Caco-2 (cell line): ENCODE results near the gene PDE4D. TPM values are rescaled to one million over a fixed set of nuclear protein-coding genes. Genes with fewer than 3 reads are reported as not detected.

ENCODE experiments used
- BruUV-seq: library from RNA; stranded (reverse); fragments of 400-500 nt; replicated peaks from 2 replicates; lab custom pipeline; 2021; lab: Mats Ljungman, UMichigan
- CTCF ChIA-PET: fragments of 300-600 bp; sonication (Branson Sonifier 250); formaldehyde crosslinking; loops from one replicate; lab custom pipeline; 2022; ENCODE audit warnings: antibody characterized with exemption; lab: Charles Lee
- POLR2A ChIA-PET: fragments of 300-600 bp; sonication (Branson Sonifier 250); formaldehyde crosslinking; loops from one replicate; lab custom pipeline; 2022; ENCODE audit warnings: antibody characterized with exemption; lab: Charles Lee
- DNase-seq, 2 experiments: peaks; one replicate each; pipeline versions ENCODE4 v3.0.0 to v3.0.0-alpha.2; 2020 to 2022
- H3K27me3 ChIP-seq: replicated peaks from 2 replicates; pipeline ENCODE4 v1.6.0; 2011; ENCODE audit warnings: low read length; ENCODE audit not compliant: control insufficient read depth, insufficient read depth
- H3K36me3 ChIP-seq: 2 replicates; pipeline ENCODE4 v1.5.1; 2011; ENCODE audit warnings: low read length; ENCODE audit not compliant: control insufficient read depth, insufficient read depth
- H3K4me1 ChIP-seq: fragments of 250-450 bp; sonication (Bioruptor Pico); 2 replicates; pipeline ENCODE4 v1.5.1; 2020; ENCODE audit warnings: mild to moderate bottlenecking
- H3K4me3 ChIP-seq: 2 replicates; pipeline ENCODE4 v1.5.1; 2011; ENCODE audit warnings: low read depth, mild to moderate bottlenecking, control low read depth, low read length
- H3K9me3 ChIP-seq: fragments of 250-450 bp; sonication (Bioruptor Pico); 2 replicates; pipeline ENCODE4 v1.5.1; 2020; ENCODE audit warnings: mild to moderate bottlenecking, moderate library complexity
- H3K27ac Mint-ChIP-seq: one replicate; pipeline ENCODE4 v1.8.0; 2022; ENCODE audit warnings: mixed read lengths; ENCODE audit not compliant: unreplicated experiment
- H3K27me3 Mint-ChIP-seq: one replicate; pipeline ENCODE4 v1.8.0; 2022; ENCODE audit warnings: mixed read lengths; ENCODE audit not compliant: insufficient read depth, unreplicated experiment
- H3K36me3 Mint-ChIP-seq: one replicate; pipeline ENCODE4 v1.8.0; 2022; ENCODE audit warnings: mild to moderate bottlenecking, mixed read lengths; ENCODE audit not compliant: insufficient read depth, unreplicated experiment
- H3K4me1 Mint-ChIP-seq: one replicate; pipeline ENCODE4 v1.8.0; 2022; ENCODE audit warnings: low read depth, mixed read lengths; ENCODE audit not compliant: unreplicated experiment
- H3K4me3 Mint-ChIP-seq: one replicate; pipeline ENCODE4 v1.8.0; 2022; ENCODE audit warnings: mild to moderate bottlenecking, moderate library complexity, mixed read lengths; ENCODE audit not compliant: unreplicated experiment
- H3K9me3 Mint-ChIP-seq: one replicate; pipeline ENCODE4 v1.8.0; 2022; ENCODE audit warnings: mixed read lengths; ENCODE audit not compliant: unreplicated experiment
- CTCF ChIP-seq, 2 experiments: fragments of 200-600 bp in 1 of 2; IDR thresholded peaks; 1 replicate in 1 of 2; 2 replicates in 1 of 2; pipeline versions ENCODE4 v1.5.1 to v1.8.0; 2011 to 2022; ENCODE audit warnings: antibody characterized with exemption in 1 of 2, control low read depth in 1 of 2, inconsistent platforms in 1 of 2, low read depth in 1 of 2, low read length in 1 of 2, mild to moderate bottlenecking in 1 of 2, moderate library complexity in 1 of 2; ENCODE audit not compliant: insufficient read depth in 1 of 2, severe bottlenecking in 1 of 2, unreplicated experiment in 1 of 2
- intact Hi-C: fragments of 100-400 bp; cut with micrococcal nuclease; formaldehyde crosslinking; loops from one replicate; pipeline ENCODE4 v1.10.0; 2022; ENCODE audit not compliant: unreplicated experiment
- total RNA-seq: library from RNA; stranded (reverse); gene quantifications from 2 replicates; pipeline ENCODE4 v1.2.3, GENCODE V29; 2022

Gene PDE4D
- total RNA-seq, 1 experiment from 2014 or later, result 89.8 TPM

GRCh38 chr5:59756373-59757035 is 137.0 kb downstream of the PDE4D start:
- H3K4me3 ChIP-seq, result no peak overlapping the region
- intact Hi-C loops, result no loop called here
- no peaks in the 10 kb centered on the region for H3K27me3 ChIP-seq
- Mint-ChIP-seq H3K36me3 (no peaks in the 10 kb centered on the region), H3K27me3 (no peaks in the 10 kb centered on the region), H3K27ac (no peak overlapping the region), H3K4me1 (peaks cover 6% of the 10 kb centered on the region), H3K9me3 (no peaks in the 10 kb centered on the region), H3K4me3 (peak overlapping the region; percentile 34)
- H3K9me3 ChIP-seq, result no peaks in the 10 kb centered on the region
- no TSS peak for BruUV-seq
- peaks cover 13% of the 10 kb centered on the region; the same call in 1 of the 2 replicates for H3K4me1 ChIP-seq
- TF ChIP-seq CTCF (IDR thresholded peaks at IDR 0.05; ENCODE audit: insufficient read depth in 1 of 2, low read depth in 1 of 2, low read length in 1 of 2, severe bottlenecking in 1 of 2, unreplicated experiment in 1 of 2), result no peak
- CTCF ChIA-PET, result interaction anchor here (0.6 kb wide), 1 partner anchor 537 kb away, joined by 4 read pairs; no protein-coding TSS in a partner anchor
- H3K36me3 ChIP-seq, result no peaks in the 10 kb centered on the region
- peak; percentile 37 to 72 for DNase-seq
- POLR2A ChIA-PET, result no interaction called here

GRCh38 chr5:59755476-59755875 is 138.1 kb downstream of the PDE4D start:
- Histone ChIP-seq H3K4me1 (peaks cover 13% of the 10 kb centered on the region; the same call in 1 of the 2 replicates), H3K36me3 (no peaks in the 10 kb centered on the region; the same call in 1 of the 2 replicates), H3K9me3 (no peaks in the 10 kb centered on the region), H3K27me3 (no peaks in the 10 kb centered on the region), H3K4me3 (no peak overlapping the region)
- no peaks in the 10 kb centered on the region for H3K9me3 Mint-ChIP-seq
- ChIA-PET CTCF (no interaction called here), POLR2A (no interaction called here)
- no TSS peak for BruUV-seq
- H3K27me3 Mint-ChIP-seq, result no peaks in the 10 kb centered on the region
- H3K36me3 Mint-ChIP-seq, result no peaks in the 10 kb centered on the region
- no peak overlapping the region for H3K27ac Mint-ChIP-seq
- DNase-seq, result no peak
- peaks cover 6% of the 10 kb centered on the region for H3K4me1 Mint-ChIP-seq
- H3K4me3 Mint-ChIP-seq, result no peak overlapping the region
- TF ChIP-seq CTCF (IDR thresholded peaks at IDR 0.05; ENCODE audit: insufficient read depth in 1 of 2, low read depth in 1 of 2, low read length in 1 of 2, severe bottlenecking in 1 of 2, unreplicated experiment in 1 of 2), result no peak
- intact Hi-C loops, result no loop called here

- CTCF ChIA-PET, result no interaction called here
- TF ChIP-seq CTCF (IDR thresholded peaks at IDR 0.05; ENCODE audit: insufficient read depth in 1 of 2, low read depth in 1 of 2, low read length in 1 of 2, severe bottlenecking in 1 of 2, unreplicated experiment in 1 of 2), result no peak
- H3K27me3 ChIP-seq, result no peaks in the 10 kb centered on the region
- peaks cover 6% of the 10 kb centered on the region for H3K4me1 Mint-ChIP-seq
- no peaks in the 10 kb centered on the region for H3K9me3 Mint-ChIP-seq
- H3K9me3 ChIP-seq, result no peaks in the 10 kb centered on the region
- DNase-seq, result no peak
- no peaks in the 10 kb centered on the region; the same call in 1 of the 2 replicates for H3K36me3 ChIP-seq
- no peaks in the 10 kb centered on the region for H3K36me3 Mint-ChIP-seq
- no peak overlapping the region for H3K27ac Mint-ChIP-seq
- H3K4me3 ChIP-seq, result no peak overlapping the region
- H3K27me3 Mint-ChIP-seq, result no peaks in the 10 kb centered on the region
- peaks cover 13% of the 10 kb centered on the region; the same call in 1 of the 2 replicates for H3K4me1 ChIP-seq
- no TSS peak for BruUV-seq
- H3K4me3 Mint-ChIP-seq, result no peak overlapping the region
- intact Hi-C loops, result no loop called here
- POLR2A ChIA-PET, result no interaction called here
These were observed 139.9 kb downstream of the PDE4D start for GRCh38 chr5:59753599-59753998.
